ENCODE measurements around the gene GATA2. TPM values are rescaled to one million over a fixed set of nuclear protein-coding genes. Genes with fewer than 3 reads are reported as not detected.

Gene GATA2
- polyA plus RNA-seq, 4 donors: 0.67 to 15.2 (median 1.1) TPM

DNA sequence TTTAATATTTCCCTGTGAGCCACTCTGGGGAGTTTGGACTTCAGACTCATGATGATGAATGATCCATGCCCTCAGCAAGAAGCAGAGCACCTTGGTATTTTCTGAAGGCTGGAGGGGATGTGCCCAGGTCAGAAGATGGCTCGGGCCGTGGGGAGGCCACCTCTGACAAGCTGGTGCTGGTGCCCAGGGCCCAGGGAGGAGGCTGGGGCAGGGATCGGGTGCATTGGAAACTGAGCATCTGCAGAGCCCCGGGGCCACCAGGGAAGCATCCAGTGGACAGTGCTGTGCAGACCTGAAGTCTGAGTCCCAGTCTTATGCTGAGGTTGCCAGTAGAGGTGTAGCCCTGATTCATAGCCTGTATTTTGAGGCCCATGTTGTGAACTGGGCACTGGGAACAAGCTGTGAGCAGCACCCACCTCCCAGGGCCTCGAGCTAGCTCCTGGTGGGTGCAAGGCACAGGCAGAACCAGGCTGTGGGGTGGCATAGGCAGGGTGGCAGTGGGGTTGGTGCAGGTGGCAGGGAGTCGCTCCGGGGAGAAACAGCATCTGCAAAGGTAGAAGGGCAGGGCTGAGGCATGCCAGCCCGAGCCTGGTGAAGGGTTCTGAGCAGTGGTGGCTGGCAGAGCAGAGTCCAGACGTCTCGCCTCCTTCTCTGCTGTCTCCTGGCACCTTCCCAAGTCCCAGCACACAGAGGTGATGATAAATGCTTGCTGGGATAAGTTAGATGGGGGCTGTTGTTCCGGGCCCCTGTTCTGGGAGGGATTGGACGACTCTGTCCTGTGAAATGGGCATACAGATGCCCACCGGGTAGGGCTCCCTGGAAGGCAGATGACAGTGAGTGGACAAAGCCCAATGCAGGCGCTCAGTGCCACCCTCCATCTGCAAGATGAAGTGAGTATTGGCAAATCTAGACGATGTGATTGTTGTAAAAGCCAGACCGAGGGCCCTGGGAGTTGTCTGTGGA lies 36.9 kb downstream of the GATA2 start:
- Histone ChIP-seq H3K4me3 (ENCODE audit: low read depth in 1 of 3, low read length in 3 of 3) (no peak overlapping the region), H3K27me3 (ENCODE audit: control insufficient read depth in 3 of 3, insufficient read depth in 3 of 3, low read length in 3 of 3) (peaks cover 0 to 17% (median 3%) of the 10 kb centered on the region in 3 donors), H3K4me1 (ENCODE audit: control insufficient read depth in 3 of 3, insufficient read depth in 2 of 3, low read depth in 1 of 3, low read length in 2 of 3) (no peaks in the 10 kb centered on the region), H3K9me3 (ENCODE audit: control insufficient read depth in 2 of 2, insufficient read depth in 1 of 2, low read depth in 1 of 2, low read length in 1 of 2) (no peaks in the 10 kb centered on the region), H3K27ac (ENCODE audit: low read depth in 1 of 3, low read length in 2 of 3) (no peak overlapping the region), H3K36me3 (ENCODE audit: control insufficient read depth in 3 of 3, insufficient read depth in 2 of 3, low read depth in 1 of 3, low read length in 3 of 3) (no peaks in the 10 kb centered on the region)
- peak in 1 of 2 donors; percentile 8 for DNase-seq
- 25 to 62% (median 50%) methylated on average over 16 of the region's 16 CpGs for WGBS, 3 donors
- FAIRE-seq: no peak

DNA sequence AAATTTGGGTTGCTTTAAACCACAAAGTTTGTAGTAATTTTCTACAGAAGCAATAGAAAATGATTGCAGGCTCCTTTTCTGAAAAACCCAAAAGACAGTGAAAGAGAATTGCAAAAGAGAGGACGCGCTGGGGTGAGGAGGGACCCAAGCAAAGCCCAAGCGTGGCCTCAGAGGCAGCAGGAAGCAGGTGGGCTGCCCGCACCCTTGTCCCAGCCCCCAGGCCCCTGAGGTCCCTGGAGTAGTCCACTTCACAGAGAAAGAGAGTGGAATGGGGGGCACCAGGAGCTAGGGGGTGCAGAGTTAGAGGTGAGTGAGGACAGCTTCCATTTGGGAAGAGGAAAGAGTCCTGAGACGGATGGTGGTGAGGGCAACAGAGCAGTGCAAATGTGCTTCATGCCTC lies 37.9 kb downstream of the GATA2 start:
- DNase-seq (no peak), FAIRE-seq (no peak)
- Histone ChIP-seq H3K9me3 (ENCODE audit: control insufficient read depth in 2 of 2, insufficient read depth in 1 of 2, low read depth in 1 of 2, low read length in 1 of 2) (no peaks in the 10 kb centered on the region), H3K27ac (ENCODE audit: low read depth in 1 of 3, low read length in 2 of 3) (no peak overlapping the region), H3K36me3 (ENCODE audit: control insufficient read depth in 3 of 3, insufficient read depth in 2 of 3, low read depth in 1 of 3, low read length in 3 of 3) (no peaks in the 10 kb centered on the region), H3K27me3 (ENCODE audit: control insufficient read depth in 3 of 3, insufficient read depth in 3 of 3, low read length in 3 of 3) (peaks cover 0 to 17% (median 3%) of the 10 kb centered on the region in 3 donors), H3K4me3 (ENCODE audit: low read depth in 1 of 3, low read length in 3 of 3) (no peak overlapping the region), H3K4me1 (ENCODE audit: control insufficient read depth in 3 of 3, insufficient read depth in 2 of 3, low read depth in 1 of 3, low read length in 2 of 3) (no peaks in the 10 kb centered on the region)
- 83 to 87% (median 86%) methylated on average over 5 of the region's 5 CpGs for WGBS, 3 donors

GRCh38 chr3:128454310-128454618 lies 38.7 kb downstream of the GATA2 start:
- 71 to 92% (median 76%) methylated on average over 2 of the region's 2 CpGs for WGBS, 3 donors
- Histone ChIP-seq H3K4me1 (ENCODE audit: control insufficient read depth in 3 of 3, insufficient read depth in 2 of 3, low read depth in 1 of 3, low read length in 2 of 3) (no peaks in the 10 kb centered on the region), H3K4me3 (ENCODE audit: low read depth in 1 of 3, low read length in 3 of 3) (no peak overlapping the region), H3K36me3 (ENCODE audit: control insufficient read depth in 3 of 3, insufficient read depth in 2 of 3, low read depth in 1 of 3, low read length in 3 of 3) (no peaks in the 10 kb centered on the region), H3K9me3 (ENCODE audit: control insufficient read depth in 2 of 2, insufficient read depth in 1 of 2, low read depth in 1 of 2, low read length in 1 of 2) (no peaks in the 10 kb centered on the region), H3K27me3 (ENCODE audit: control insufficient read depth in 3 of 3, insufficient read depth in 3 of 3, low read length in 3 of 3) (peaks cover 0 to 17% (median 3%) of the 10 kb centered on the region in 3 donors), H3K27ac (ENCODE audit: low read depth in 1 of 3, low read length in 2 of 3) (no peak overlapping the region)
- FAIRE-seq (no peak), DNase-seq (no peak)

- peaks cover 0 to 17% (median 3%) of the 10 kb centered on the region in 3 donors for H3K27me3 ChIP-seq (ENCODE audit: control insufficient read depth in 3 of 3, insufficient read depth in 3 of 3, low read length in 3 of 3)
- H3K9me3 ChIP-seq (ENCODE audit: control insufficient read depth in 2 of 2, insufficient read depth in 1 of 2, low read depth in 1 of 2, low read length in 1 of 2): no peaks in the 10 kb centered on the region
- FAIRE-seq (no peak), DNase-seq (no peak)
- H3K4me1 ChIP-seq (ENCODE audit: control insufficient read depth in 3 of 3, insufficient read depth in 2 of 3, low read depth in 1 of 3, low read length in 2 of 3): no peaks in the 10 kb centered on the region
- no peak overlapping the region for H3K27ac ChIP-seq (ENCODE audit: low read depth in 1 of 3, low read length in 2 of 3)
- no peak overlapping the region for H3K4me3 ChIP-seq (ENCODE audit: low read depth in 1 of 3, low read length in 3 of 3)
- H3K36me3 ChIP-seq (ENCODE audit: control insufficient read depth in 3 of 3, insufficient read depth in 2 of 3, low read depth in 1 of 3, low read length in 3 of 3): no peaks in the 10 kb centered on the region
- WGBS, 3 donors: 62 to 72% (median 68%) methylated on average over 18 to 21 of the region's 21 CpGs
Measured at GRCh38 chr3:128453501-128454309, 39.3 kb downstream of the GATA2 start.

DNA sequence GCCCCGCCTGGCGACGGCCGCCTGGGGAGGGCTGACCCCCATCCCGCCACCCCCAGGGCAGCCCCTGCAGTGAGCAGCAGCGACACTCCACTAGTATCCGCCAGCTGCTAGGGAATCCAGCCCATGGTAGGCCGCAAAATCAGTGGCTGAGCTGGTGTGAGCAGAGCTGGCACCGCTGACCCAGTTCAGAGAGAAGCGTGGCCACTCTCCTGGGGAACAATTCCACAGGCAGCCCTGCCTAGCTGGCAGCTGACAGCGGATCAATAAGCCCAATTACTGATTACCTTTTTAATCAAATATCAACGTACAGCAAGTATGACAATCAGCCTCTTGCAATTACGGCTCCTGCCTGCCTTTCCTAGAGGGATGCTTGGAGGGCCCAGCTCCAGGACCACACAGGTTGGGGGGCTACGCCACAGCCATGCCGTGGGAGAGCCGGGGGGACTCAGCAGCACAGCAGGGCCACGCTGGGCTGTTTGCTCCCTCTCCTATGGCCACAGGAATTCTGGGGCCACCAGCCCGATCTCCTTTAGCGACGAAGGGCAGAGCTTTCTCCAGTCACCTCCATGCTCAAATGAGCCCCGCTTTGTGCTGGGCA lies 40.2 kb downstream of the GATA2 start:
- Histone ChIP-seq H3K9me3 (ENCODE audit: control insufficient read depth in 2 of 2, insufficient read depth in 1 of 2, low read depth in 1 of 2, low read length in 1 of 2) (no peaks in the 10 kb centered on the region), H3K27me3 (ENCODE audit: control insufficient read depth in 3 of 3, insufficient read depth in 3 of 3, low read length in 3 of 3) (peaks cover 0 to 20% (median 3%) of the 10 kb centered on the region in 3 donors), H3K27ac (ENCODE audit: low read depth in 1 of 3, low read length in 2 of 3) (no peak overlapping the region), H3K4me3 (ENCODE audit: low read depth in 1 of 3, low read length in 3 of 3) (no peak overlapping the region), H3K36me3 (ENCODE audit: control insufficient read depth in 3 of 3, insufficient read depth in 2 of 3, low read depth in 1 of 3, low read length in 3 of 3) (no peaks in the 10 kb centered on the region), H3K4me1 (ENCODE audit: control insufficient read depth in 3 of 3, insufficient read depth in 2 of 3, low read depth in 1 of 3, low read length in 2 of 3) (no peaks in the 10 kb centered on the region)
- DNase-seq (no peak), FAIRE-seq (no peak)
- 71 to 84% (median 75%) methylated on average over 21 of the region's 21 CpGs for WGBS, 3 donors

GRCh38 chr3:128452120-128452519 lies 40.9 kb downstream of the GATA2 start:
- Histone ChIP-seq H3K4me1 (ENCODE audit: control insufficient read depth in 3 of 3, insufficient read depth in 2 of 3, low read depth in 1 of 3, low read length in 2 of 3) (no peaks in the 10 kb centered on the region), H3K27me3 (ENCODE audit: control insufficient read depth in 3 of 3, insufficient read depth in 3 of 3, low read length in 3 of 3) (peaks cover 0 to 25% (median 3%) of the 10 kb centered on the region in 3 donors), H3K4me3 (ENCODE audit: low read depth in 1 of 3, low read length in 3 of 3) (no peak overlapping the region), H3K9me3 (ENCODE audit: control insufficient read depth in 2 of 2, insufficient read depth in 1 of 2, low read depth in 1 of 2, low read length in 1 of 2) (no peaks in the 10 kb centered on the region), H3K27ac (ENCODE audit: low read depth in 1 of 3, low read length in 2 of 3) (no peak overlapping the region), H3K36me3 (ENCODE audit: control insufficient read depth in 3 of 3, insufficient read depth in 2 of 3, low read depth in 1 of 3, low read length in 3 of 3) (no peaks in the 10 kb centered on the region)
- no peak for FAIRE-seq
- 81 to 87% (median 86%) methylated on average over 9 of the region's 9 CpGs for WGBS, 3 donors
- DNase-seq: no peak

- Histone ChIP-seq H3K27ac (ENCODE audit: low read depth in 1 of 3, low read length in 2 of 3) (no peak overlapping the region), H3K4me1 (ENCODE audit: control insufficient read depth in 3 of 3, insufficient read depth in 2 of 3, low read depth in 1 of 3, low read length in 2 of 3) (no peaks in the 10 kb centered on the region), H3K9me3 (ENCODE audit: control insufficient read depth in 2 of 2, insufficient read depth in 1 of 2, low read depth in 1 of 2, low read length in 1 of 2) (no peaks in the 10 kb centered on the region), H3K27me3 (ENCODE audit: control insufficient read depth in 3 of 3, insufficient read depth in 3 of 3, low read length in 3 of 3) (peaks cover 0 to 29% (median under 1%) of the 10 kb centered on the region in 3 donors), H3K4me3 (ENCODE audit: low read depth in 1 of 3, low read length in 3 of 3) (no peak overlapping the region), H3K36me3 (ENCODE audit: control insufficient read depth in 3 of 3, insufficient read depth in 2 of 3, low read depth in 1 of 3, low read length in 3 of 3) (no peaks in the 10 kb centered on the region)
- WGBS, 3 donors: 78 to 82% (median 82%) methylated on average over 6 of the region's 6 CpGs
- DNase-seq (no peak), FAIRE-seq (no peak)
Measured at GRCh38 chr3:128449111-128449638, 43.8 kb downstream of the GATA2 start.

- Histone ChIP-seq H3K27ac (ENCODE audit: low read depth in 1 of 3, low read length in 2 of 3) (no peak overlapping the region), H3K36me3 (ENCODE audit: control insufficient read depth in 3 of 3, insufficient read depth in 2 of 3, low read depth in 1 of 3, low read length in 3 of 3) (no peaks in the 10 kb centered on the region), H3K4me3 (ENCODE audit: low read depth in 1 of 3, low read length in 3 of 3) (no peak overlapping the region), H3K27me3 (ENCODE audit: control insufficient read depth in 3 of 3, insufficient read depth in 3 of 3, low read length in 3 of 3) (peaks cover 0 to 31% (median 0%) of the 10 kb centered on the region in 3 donors), H3K9me3 (ENCODE audit: control insufficient read depth in 2 of 2, insufficient read depth in 1 of 2, low read depth in 1 of 2, low read length in 1 of 2) (no peaks in the 10 kb centered on the region), H3K4me1 (ENCODE audit: control insufficient read depth in 3 of 3, insufficient read depth in 2 of 3, low read depth in 1 of 3, low read length in 2 of 3) (no peaks in the 10 kb centered on the region)
- FAIRE-seq: no peak
- no peak for DNase-seq
- WGBS, 3 donors: 60 to 63% (median 61%) methylated on average over 6 of the region's 6 CpGs
Measured at GRCh38 chr3:128448491-128448890, 44.5 kb downstream of the GATA2 start.
